Measurements from ENCODE around the gene TARS3.
"Not testable (repeated sequence)": the region's sequence is repeated elsewhere in the genome, so short reads cannot be mapped to it uniquely, and the experiment has no call there.

The TARS3 gene

DNA sequence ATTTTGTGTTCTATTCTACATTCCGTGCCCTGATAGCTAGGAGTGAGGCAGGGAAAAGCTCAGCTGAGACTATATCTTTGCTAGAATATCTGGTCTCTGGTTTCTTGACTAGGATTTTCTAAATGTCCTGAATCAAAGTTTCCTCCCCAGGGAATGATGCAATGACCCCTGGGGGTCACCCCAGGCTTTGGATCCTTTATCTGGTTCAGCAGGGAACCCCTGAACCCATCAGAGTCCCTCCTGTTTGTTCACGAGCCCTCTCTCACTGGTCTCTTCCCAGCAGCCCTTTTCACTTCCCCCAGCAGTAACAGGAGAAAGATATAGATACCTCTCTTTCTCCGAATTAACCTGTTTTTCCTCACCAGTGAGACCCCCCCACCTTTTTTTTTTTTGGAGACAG lies 86.4 kb downstream of the TARS3 start:
- Mint-ChIP-seq H3K27ac (no peak overlapping the region), H3K4me3 (no peak overlapping the region), H3K27me3 (no peaks in the 10 kb centered on the region), H3K9me3 (no peaks in the 10 kb centered on the region), H3K4me1 (peaks cover 10 to 20% of the 10 kb centered on the region in 2 donors), H3K36me3 (peaks cover 22 to 31% of the 10 kb centered on the region in 2 donors)
- DNase-seq, result no peak
- no peak for ATAC-seq (replicated peaks)

DNA sequence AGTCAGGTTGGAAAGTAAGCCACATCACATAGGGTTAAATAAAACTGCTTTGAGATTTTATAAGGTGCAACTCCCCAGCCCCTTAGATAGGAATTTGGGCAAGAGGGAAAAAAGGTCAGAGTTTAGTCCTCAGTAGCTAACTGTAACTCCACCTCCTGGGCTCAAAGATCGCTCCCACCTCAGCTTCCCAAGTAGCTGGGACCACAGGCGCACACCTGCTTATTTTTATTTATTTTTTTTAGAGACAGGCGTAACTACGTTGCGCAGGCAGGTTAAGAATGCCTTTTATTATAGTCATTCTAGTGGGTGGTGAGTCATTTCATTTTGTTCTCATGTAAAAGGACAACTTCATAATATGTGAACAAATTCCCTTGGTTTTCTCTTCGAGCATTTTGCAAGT lies 86.8 kb downstream of the TARS3 start:
- Mint-ChIP-seq H3K4me1 (peaks cover 9 to 18% of the 10 kb centered on the region in 2 donors), H3K36me3 (peaks cover 19 to 32% of the 10 kb centered on the region in 2 donors), H3K27me3 (no peaks in the 10 kb centered on the region), H3K9me3 (no peaks in the 10 kb centered on the region), H3K4me3 (no peak overlapping the region), H3K27ac (no peak overlapping the region)
- no peak for ATAC-seq (replicated peaks)
- DNase-seq, result no peak

DNA sequence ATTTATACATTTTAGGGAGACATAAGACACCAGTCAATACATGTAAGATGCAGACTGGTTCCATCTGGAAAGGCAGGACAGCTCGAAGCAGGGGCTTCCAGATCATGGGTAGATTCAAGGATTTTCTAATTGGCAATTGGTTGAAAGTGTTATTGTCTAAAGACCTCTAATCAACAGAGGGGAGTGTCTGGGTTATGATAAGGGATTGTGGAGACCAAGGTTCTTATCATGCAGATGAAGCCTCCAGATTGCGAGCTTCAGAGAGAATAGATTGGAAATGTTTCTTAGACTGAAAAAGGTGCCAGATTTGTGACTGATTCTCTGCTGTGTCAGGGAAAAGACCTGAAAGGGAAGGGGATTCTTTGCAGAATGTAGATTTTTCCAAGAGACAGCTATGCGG lies 87.2 kb downstream of the TARS3 start:
- Mint-ChIP-seq H3K27me3 (no peaks in the 10 kb centered on the region), H3K4me1 (peaks cover 6 to 13% of the 10 kb centered on the region in 2 donors), H3K27ac (no peak overlapping the region), H3K36me3 (peaks cover 15 to 28% of the 10 kb centered on the region in 2 donors), H3K9me3 (no peaks in the 10 kb centered on the region), H3K4me3 (no peak overlapping the region)
- DNase-seq, result no peak
- no peak for ATAC-seq (replicated peaks)

DNA sequence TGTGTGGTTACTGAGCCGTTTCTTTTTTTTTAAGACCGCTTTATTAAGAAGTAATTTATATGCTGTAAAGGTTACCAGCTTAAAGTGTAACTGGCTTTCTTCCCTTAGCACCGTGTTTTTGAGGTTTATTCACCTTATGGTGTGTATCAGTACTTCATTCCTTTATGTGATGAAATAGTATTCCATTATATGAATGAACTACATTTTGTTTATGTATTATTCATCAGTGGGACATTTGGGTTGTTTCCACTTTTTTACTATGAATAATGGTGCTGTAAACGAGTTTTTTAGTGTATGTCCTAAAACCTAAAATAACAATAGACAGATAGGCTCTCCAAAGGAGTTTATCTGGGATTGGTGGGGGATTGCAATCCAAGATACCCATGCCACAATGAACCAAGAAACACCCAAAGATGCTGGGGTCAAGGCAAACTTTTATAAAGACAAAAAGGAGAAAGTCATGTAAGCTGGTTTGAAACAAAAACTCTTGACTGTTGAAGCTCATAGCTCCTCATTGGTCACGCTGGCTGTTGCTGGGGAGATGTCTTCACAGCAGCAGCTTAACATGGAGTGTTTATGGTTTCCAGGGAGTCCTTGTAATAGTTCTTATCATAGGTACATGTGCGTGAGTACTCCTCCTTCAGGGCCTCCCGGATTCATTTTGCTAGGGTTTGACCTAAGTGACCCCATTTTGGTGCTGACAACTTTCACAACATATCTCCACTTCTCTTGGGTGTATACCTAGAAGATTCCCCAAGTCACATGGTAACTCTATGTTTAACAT lies 88.1 kb downstream of the TARS3 start:
- DNase-seq (no peak), ATAC-seq (replicated peaks) (no peak)
- Mint-ChIP-seq H3K36me3 (peaks cover 13 to 24% of the 10 kb centered on the region in 2 donors), H3K9me3 (no peaks in the 10 kb centered on the region), H3K4me1 (peaks cover 3 to 4% of the 10 kb centered on the region in 2 donors), H3K4me3 (no peak overlapping the region), H3K27ac (no peak overlapping the region), H3K27me3 (no peaks in the 10 kb centered on the region)

DNA sequence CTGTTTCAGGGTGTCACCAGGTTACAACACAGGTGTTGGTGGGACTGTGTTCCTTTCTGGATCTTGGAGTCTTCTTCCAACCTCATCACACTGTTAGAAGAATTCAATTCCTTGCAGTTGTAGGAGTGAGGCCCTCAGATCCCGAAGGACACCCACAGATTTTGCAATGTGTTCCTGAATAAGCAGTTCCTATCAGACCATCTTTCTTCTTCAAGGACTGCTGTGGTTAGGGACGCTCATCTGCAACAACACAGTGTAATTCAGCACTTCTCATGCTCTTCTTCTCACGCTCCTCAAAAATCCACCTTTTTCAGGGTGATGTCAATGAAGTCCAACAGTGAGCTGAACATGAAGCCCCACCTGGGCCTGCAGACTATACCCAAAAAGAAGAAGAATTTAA lies 90.9 kb downstream of the TARS3 start:
- Mint-ChIP-seq H3K27ac (no peak overlapping the region), H3K4me3 (no peak overlapping the region), H3K9me3 (no peaks in the 10 kb centered on the region), H3K27me3 (no peaks in the 10 kb centered on the region), H3K4me1 (no peaks in the 10 kb centered on the region), H3K36me3 (peaks cover 6 to 13% of the 10 kb centered on the region in 2 donors)
- no peak for ATAC-seq (replicated peaks)
- no peak for DNase-seq

DNA sequence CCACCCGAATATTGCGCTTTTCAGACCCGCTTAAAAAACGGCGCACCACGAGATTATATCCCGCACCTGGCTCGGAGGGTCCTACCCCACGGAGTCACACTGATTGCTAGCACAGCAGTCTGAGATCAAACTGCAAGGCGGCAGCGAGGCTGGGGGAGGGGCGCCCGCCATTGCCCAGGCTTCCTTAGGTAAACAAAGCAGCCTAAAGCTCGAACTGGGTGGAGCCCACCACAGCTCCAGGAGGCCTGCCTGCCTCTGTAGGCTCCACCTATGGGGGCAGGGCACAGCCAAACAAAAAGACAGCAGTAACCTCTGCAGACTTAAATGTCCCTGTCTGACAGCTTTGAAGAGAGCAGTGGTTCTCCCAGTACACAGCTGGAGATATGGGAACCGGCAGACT lies 97.5 kb downstream of the TARS3 start:
- peaks cover 43 to 44% of the 10 kb centered on the region in 2 donors for H3K36me3 Mint-ChIP-seq
- not testable (repeated sequence) for ATAC-seq (replicated peaks); H3K4me3 Mint-ChIP-seq; DNase-seq; H3K27me3 Mint-ChIP-seq; H3K27ac Mint-ChIP-seq
- peaks cover 13 to 34% of the 10 kb centered on the region in 2 donors for H3K4me1 Mint-ChIP-seq
- H3K9me3 Mint-ChIP-seq, result peaks cover 10 to 16% of the 10 kb centered on the region in 2 donors

DNA sequence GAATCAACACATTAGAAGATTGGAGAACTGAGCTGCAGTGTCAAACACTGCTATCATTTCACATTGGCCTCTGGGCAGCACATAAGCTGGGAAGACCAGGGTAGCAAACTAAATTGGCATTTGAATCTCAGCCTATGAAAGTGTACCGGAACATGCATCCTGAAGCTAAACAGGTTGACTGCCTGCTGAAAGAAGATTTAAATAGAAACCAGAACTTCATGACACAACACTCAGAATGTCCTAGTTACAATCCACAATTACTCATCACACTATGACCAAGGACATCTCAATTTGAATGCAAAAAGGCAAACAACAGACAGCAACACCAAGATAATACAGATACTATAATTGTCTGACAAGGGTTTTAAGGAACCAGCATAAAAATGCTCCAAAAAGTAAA lies 98.3 kb downstream of the TARS3 start:
- DNase-seq, result no peak
- no peak for ATAC-seq (replicated peaks)
- H3K9me3 Mint-ChIP-seq, result peaks cover 10 to 16% of the 10 kb centered on the region in 2 donors
- no peak overlapping the region for H3K27ac Mint-ChIP-seq
- peaks cover 15 to 37% of the 10 kb centered on the region in 2 donors for H3K4me1 Mint-ChIP-seq
- no peaks in the 10 kb centered on the region for H3K27me3 Mint-ChIP-seq
- no peak overlapping the region for H3K4me3 Mint-ChIP-seq
- H3K36me3 Mint-ChIP-seq, result peaks cover 46 to 49% of the 10 kb centered on the region in 2 donors

DNA sequence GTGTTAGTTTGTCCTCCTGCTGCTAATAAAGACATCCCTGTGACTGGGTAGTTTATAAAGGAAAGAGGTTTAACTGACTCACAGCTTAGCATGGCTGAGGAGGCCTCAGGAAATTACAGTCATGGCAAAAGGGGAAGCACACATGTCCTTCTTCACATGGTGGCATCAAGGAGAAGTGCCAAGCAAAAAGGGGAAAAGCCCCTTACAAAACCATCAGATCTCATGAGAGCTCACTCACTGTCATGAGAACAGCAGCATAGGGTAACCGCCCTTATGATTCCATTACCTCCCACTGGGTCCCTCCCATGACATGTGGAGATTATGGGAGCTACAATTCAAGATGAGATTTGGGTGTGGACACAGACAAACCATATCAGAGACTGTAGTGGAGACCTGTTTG lies 99.1 kb downstream of the TARS3 start:
- DNase-seq (no peak), ATAC-seq (replicated peaks) (no peak)
- Mint-ChIP-seq H3K4me1 (peaks cover 22 to 45% of the 10 kb centered on the region in 2 donors), H3K27me3 (no peaks in the 10 kb centered on the region), H3K27ac (no peak overlapping the region), H3K9me3 (peaks cover 10 to 16% of the 10 kb centered on the region in 2 donors), H3K36me3 (peaks cover 52 to 57% of the 10 kb centered on the region in 2 donors), H3K4me3 (no peak overlapping the region)

DNA sequence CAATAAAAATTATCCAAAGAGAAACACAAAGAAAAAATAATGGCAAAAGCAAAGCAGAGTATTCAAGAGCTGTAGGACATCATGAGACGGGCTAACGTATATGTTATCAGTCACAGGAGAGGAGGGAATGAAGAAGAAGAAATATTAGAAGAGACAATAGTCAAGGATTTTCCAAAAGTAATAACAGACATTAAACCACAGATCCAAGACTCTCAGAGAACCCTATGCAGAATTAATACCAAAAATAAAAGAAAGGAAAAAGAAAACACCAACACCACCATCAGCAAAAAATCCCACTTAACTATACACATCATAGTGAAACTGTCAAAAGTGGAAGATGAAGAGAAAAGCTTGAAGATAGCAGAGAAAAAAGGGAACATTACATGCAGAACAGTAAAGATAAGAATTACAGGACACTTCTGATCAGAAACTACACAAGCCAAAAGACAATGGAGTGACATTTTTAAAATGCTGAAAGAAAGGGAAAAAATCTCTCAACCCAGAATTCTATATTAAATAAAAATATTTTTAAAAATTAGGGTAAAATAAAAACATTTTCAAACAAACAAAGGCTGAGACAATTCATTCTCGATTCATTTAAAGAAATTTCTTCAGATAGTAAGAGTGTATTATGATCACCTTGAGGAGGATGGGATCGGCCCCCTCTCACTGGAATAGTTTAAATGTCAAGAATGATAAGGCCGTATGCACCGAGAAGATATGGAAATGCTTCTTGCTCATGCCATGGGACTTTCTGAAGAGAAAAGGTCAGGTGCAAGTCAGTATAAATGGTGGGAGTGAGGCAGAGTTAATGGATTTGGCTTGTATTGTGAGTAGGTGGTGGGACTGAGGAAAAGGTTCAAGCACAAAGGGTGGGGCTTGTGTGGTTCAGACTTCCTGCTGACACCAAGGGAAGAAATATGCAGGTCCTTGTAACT lies 100.6 kb downstream of the TARS3 start:
- Mint-ChIP-seq H3K27ac (peak overlapping the region; percentile 56), H3K27me3 (no peaks in the 10 kb centered on the region), H3K4me3 (no peak overlapping the region), H3K36me3 (peaks cover 58 to 67% of the 10 kb centered on the region in 2 donors), H3K9me3 (peaks cover 10 to 16% of the 10 kb centered on the region in 2 donors), H3K4me1 (peaks cover 22 to 45% of the 10 kb centered on the region in 2 donors)
- ATAC-seq (replicated peaks) (peak in 1 of 2 donors; percentile 61), DNase-seq (no peak)

DNA sequence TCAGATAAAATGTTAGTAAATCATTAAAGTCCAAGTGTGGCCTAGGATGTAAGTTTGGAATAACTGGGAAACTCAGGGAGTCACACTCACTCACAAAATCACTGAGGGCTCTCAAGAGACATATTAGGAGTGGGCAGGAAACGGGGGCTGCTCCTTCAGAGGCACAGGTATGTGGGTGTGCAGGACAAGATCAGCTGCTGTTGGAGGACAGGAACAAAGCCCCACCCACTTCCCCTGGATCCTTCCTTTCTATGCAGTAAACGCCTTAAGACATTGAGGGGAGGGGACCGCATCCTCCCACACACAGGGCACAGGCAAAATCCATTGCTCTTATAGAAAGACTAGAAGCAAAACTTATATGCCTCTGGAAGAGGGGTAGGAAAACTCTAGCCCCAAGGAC lies 102.3 kb downstream of the TARS3 start:
- no peaks in the 10 kb centered on the region for H3K27me3 Mint-ChIP-seq
- peaks cover 67 to 76% of the 10 kb centered on the region in 2 donors for H3K36me3 Mint-ChIP-seq
- no peak overlapping the region for H3K27ac Mint-ChIP-seq
- DNase-seq (no peak), ATAC-seq (replicated peaks) (no peak)
- H3K9me3 Mint-ChIP-seq, result peaks cover 10 to 16% of the 10 kb centered on the region in 2 donors
- H3K4me3 Mint-ChIP-seq, result no peak overlapping the region
- peaks cover 22 to 45% of the 10 kb centered on the region in 2 donors for H3K4me1 Mint-ChIP-seq

DNA sequence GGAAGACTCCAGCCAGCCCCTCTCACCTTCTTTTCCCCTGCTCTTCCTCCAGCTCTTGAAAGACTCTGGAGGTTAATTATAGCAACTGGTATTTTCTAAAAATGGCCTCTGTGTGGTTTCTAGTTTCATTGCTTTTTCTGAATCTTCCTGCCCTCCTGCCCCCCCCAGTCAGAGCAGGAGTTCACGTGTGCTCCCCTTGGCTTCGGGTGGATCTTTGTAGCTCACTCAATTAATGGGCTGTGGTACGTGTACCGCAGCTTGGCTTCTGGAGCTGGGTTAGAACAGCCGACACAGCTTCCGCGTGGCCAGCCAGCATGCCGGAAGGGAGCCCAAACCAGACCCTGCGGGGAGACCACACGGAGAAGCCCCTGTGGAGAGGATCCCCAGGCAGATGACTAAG lies 103.6 kb downstream of the TARS3 start:
- ATAC-seq (replicated peaks) (no peak), DNase-seq (no peak)
- Mint-ChIP-seq H3K4me1 (peaks cover 19 to 38% of the 10 kb centered on the region in 2 donors), H3K36me3 (peaks cover 64 to 70% of the 10 kb centered on the region in 2 donors), H3K4me3 (no peak overlapping the region), H3K27ac (peak overlapping the region; percentile 42), H3K9me3 (peaks cover 10 to 14% of the 10 kb centered on the region in 2 donors), H3K27me3 (no peaks in the 10 kb centered on the region)

DNA sequence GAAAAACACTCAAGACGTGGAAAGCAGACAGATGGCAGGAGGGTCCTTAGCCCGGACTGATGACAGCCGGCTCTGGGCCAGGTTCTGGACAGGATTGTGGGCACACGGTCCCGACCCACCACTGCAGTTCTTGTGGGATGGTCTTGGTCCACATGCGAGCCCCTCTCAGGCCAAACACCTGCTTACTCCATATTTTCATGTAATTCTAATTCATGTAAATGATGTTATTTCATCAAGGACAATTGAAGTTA lies 104.7 kb downstream of the TARS3 start:
- DNase-seq, result no peak

DNA sequence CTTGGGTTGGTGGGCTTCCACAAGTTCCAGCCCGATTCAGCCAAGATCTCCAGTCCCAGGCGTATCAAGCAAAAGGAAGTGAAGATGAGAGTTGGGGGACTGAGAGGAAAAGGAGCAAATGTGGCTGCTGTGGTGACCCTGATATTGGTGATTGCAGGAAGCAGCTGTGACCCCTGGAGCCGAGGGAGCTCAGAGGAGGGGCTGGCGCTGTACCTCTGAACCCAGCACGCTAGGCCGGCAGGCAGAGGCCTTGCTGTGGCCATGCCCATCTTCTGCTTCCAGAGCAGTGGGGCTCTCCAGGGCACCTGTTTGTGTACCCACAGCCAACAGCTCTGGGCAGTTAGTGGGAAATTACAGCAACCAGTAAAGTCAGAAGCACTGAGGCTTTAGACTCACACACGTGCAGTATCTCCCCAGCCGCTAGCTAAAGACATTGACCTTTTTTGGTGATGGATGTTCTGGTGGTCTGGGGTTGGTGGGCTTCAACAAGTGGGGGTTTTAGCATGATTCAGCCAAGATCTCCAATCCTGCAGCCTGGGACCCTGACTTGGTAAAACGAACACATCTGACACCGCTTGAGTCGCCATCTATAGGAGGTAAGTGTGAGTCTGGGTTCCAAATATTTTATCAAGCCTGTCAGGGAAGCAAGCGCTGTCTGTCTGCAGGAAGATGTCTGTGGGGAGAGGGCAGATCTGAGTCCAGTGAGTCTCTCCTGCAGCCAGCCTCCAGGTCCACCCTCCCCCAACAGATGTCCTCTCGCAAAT lies 105.2 kb downstream of the TARS3 start:
- DNase-seq (no peak), ATAC-seq (replicated peaks) (no peak)
- Mint-ChIP-seq H3K9me3 (peaks cover 9 to 12% of the 10 kb centered on the region in 2 donors), H3K4me1 (peaks cover 16 to 32% of the 10 kb centered on the region in 2 donors), H3K27ac (no peak overlapping the region), H3K27me3 (no peaks in the 10 kb centered on the region), H3K4me3 (no peak overlapping the region), H3K36me3 (peaks cover 49 to 55% of the 10 kb centered on the region in 2 donors)

More for the DNA sequence above, 104.7 kb downstream of the TARS3 start:
- H3K9me3 Mint-ChIP-seq, result peaks cover 10 to 14% of the 10 kb centered on the region in 2 donors
- no peak overlapping the region for H3K27ac Mint-ChIP-seq
- no peak overlapping the region for H3K4me3 Mint-ChIP-seq
- no peak for ATAC-seq (replicated peaks)
- H3K36me3 Mint-ChIP-seq, result peaks cover 54 to 60% of the 10 kb centered on the region in 2 donors
- peaks cover 17 to 34% of the 10 kb centered on the region in 2 donors for H3K4me1 Mint-ChIP-seq
- H3K27me3 Mint-ChIP-seq, result no peaks in the 10 kb centered on the region

DNA sequence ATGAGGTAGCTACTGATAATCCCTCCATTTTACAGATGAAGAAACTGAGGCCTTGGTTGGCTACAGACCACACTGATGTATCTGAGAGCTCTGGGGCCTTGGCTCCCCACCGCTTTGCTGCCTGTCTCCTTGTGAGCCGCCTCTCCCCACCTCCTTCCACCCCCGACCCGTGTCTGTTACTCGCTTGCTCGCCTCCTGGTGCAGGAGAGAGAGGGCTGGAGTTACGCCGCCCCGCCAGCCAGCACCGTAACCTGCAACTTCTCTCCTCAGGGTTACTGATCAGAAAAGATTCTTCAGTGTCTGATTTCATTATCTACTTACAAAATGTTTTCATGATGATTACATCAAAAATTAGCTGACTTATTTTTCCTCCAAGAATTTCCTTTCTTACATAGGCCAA lies 106.2 kb downstream of the TARS3 start:
- DNase-seq, result no peak

More for the DNA sequence above, 106.2 kb downstream of the TARS3 start:
- Mint-ChIP-seq H3K4me3 (no peak overlapping the region), H3K9me3 (peaks cover under 1 to 4% of the 10 kb centered on the region in 2 donors), H3K36me3 (peaks cover 40 to 45% of the 10 kb centered on the region in 2 donors), H3K27me3 (no peaks in the 10 kb centered on the region), H3K27ac (peak overlapping the region; percentile 59), H3K4me1 (peaks cover 9 to 22% of the 10 kb centered on the region in 2 donors)
- ATAC-seq (replicated peaks), result no peak

All from stimulated activated naive B cell treated with anti-CD40 and anti-IgM and Interleukin-4, amounts not matched to agents 10 μg/mL and 1 μg/mL and 100 μg/mL, for 72 hours (primary cell).